ENCODE measurements around the gene KCNJ6.

- TF ChIP-seq CTCF (IDR thresholded peaks at IDR 0.05; ENCODE audit: low read depth, low read length) (no peak), EZH2phosphoT487 (IDR thresholded peaks at IDR 0.05; ENCODE audit: low read depth) (no peak)
Measured at GRCh38 chr21:37932936-37933335, 16.7 kb upstream of the KCNJ6 start.
